Suprapubic skin (tissue), 3 donors: ENCODE results near the gene ZNRF4.

ENCODE experiments used
- CTCF ChIP-seq, 2 donors: fragments of 200-600 bp in 1 of 2; fragments of 450-650 bp in 1 of 2; sonication (generic) in 1 of 2; IDR thresholded peaks; one replicate each; pipeline ENCODE4 v1.5.1; 2016 to 2019; ENCODE audit warnings: antibody characterized with exemption in 2 of 2, mild to moderate bottlenecking in 1 of 2, moderate library complexity in 1 of 2
- POLR2AphosphoS5 ChIP-seq, 3 donors: sonication (generic); formaldehyde crosslinking; IDR thresholded peaks; one replicate each; pipeline ENCODE4 v1.6.1; 2017; ENCODE audit warnings: antibody characterized with exemption in 3 of 3

GRCh38 chr19:5495792-5496191 is 40.6 kb downstream of the ZNRF4 start:
- no peak for TF ChIP-seq CTCF (IDR thresholded peaks at IDR 0.05)
- TF ChIP-seq POLR2AphosphoS5 (IDR thresholded peaks at IDR 0.05) = no peak
